ENCODE data around the gene LIPI.
A peak's percentile ranks its signal among the peaks of the same experiment; 100 is the strongest.
"Not testable (repeated sequence)": the region's sequence is repeated elsewhere in the genome, so short reads cannot be mapped to it uniquely, and the experiment has no call there.

The LIPI gene

GRCh38 chr21:14210738-14211137 lies at the start of gene LIPI:
TSS of gene LIPI (minus strand) at chr21:14210955. CDS start at chr21:14210845, 110 bp downstream.
- no peak for FAIRE-seq

- FAIRE-seq: no peak
These were observed 49.5 kb upstream of the LIPI start for GRCh38 chr21:14260174-14260764.

GRCh38 chr21:14259747-14260146 lies 49.0 kb upstream of the LIPI start:
- FAIRE-seq: peak; percentile 82

GRCh38 chr21:14251336-14251735 lies 40.6 kb upstream of the LIPI start:
- FAIRE-seq: no peak

GRCh38 chr21:14245711-14246110 lies 35.0 kb upstream of the LIPI start:
- no peak for FAIRE-seq

GRCh38 chr21:14244911-14245310 lies 34.2 kb upstream of the LIPI start:
- FAIRE-seq: no peak

- no peak for FAIRE-seq
These were observed 33.1 kb upstream of the LIPI start for GRCh38 chr21:14243874-14244273.

GRCh38 chr21:14243461-14243860 lies 32.7 kb upstream of the LIPI start:
- no peak for FAIRE-seq

GRCh38 chr21:14241297-14241696 lies 30.5 kb upstream of the LIPI start:
- FAIRE-seq: no peak

GRCh38 chr21:14239281-14239680 lies 28.5 kb upstream of the LIPI start:
- FAIRE-seq: no peak

GRCh38 chr21:14236180-14236579 lies 25.4 kb upstream of the LIPI start:
- no peak for FAIRE-seq

- no peak for FAIRE-seq
These were observed 24.3 kb upstream of the LIPI start for GRCh38 chr21:14235101-14235500.

- no peak for FAIRE-seq
These were observed 18.6 kb upstream of the LIPI start for GRCh38 chr21:14229399-14229798.

GRCh38 chr21:14223365-14223764 lies 12.6 kb upstream of the LIPI start:
- no peak for FAIRE-seq

GRCh38 chr21:14215971-14216641 lies 5.4 kb upstream of the LIPI start, which contains the start of gene RBM11:
TSS of gene RBM11 (plus strand) at chr21:14216157. CDS start at chr21:14216187, 30 bp downstream.
- FAIRE-seq: no peak

GRCh38 chr21:14213164-14213563 lies 2.4 kb upstream of the LIPI start:
- FAIRE-seq: no peak

- FAIRE-seq: no peak
These were observed 4.5 kb downstream of the LIPI start for GRCh38 chr21:14206222-14206621.

GRCh38 chr21:14166463-14167223 lies 44.1 kb downstream of the LIPI start:
- FAIRE-seq: not testable (repeated sequence)

- no peak for FAIRE-seq
These were observed 66.8 kb downstream of the LIPI start for GRCh38 chr21:14143999-14144398.

- FAIRE-seq: no peak
These were observed 86.5 kb downstream of the LIPI start for GRCh38 chr21:14124266-14124665.

- FAIRE-seq: no peak
These were observed 89.0 kb downstream of the LIPI start for GRCh38 chr21:14121719-14122118.

- no peak for FAIRE-seq
These were observed 90.5 kb downstream of the LIPI start for GRCh38 chr21:14120091-14120734.

GRCh38 chr21:14119038-14119437 lies 91.7 kb downstream of the LIPI start:
- FAIRE-seq: no peak
